NCI-H2029 (cell line): ENCODE results near the gene SRM.
A peak's percentile ranks its signal among the peaks of the same experiment; 100 is the strongest.
"Not testable (repeated sequence)": the region's sequence is repeated elsewhere in the genome, so short reads cannot be mapped to it uniquely, and the experiment has no call there.

ENCODE experiments used
- DNase-seq: peaks from one replicate; lab custom pipeline; 2025; lab: John Stamatoyannopoulos, UW

The SRM gene

DNA sequence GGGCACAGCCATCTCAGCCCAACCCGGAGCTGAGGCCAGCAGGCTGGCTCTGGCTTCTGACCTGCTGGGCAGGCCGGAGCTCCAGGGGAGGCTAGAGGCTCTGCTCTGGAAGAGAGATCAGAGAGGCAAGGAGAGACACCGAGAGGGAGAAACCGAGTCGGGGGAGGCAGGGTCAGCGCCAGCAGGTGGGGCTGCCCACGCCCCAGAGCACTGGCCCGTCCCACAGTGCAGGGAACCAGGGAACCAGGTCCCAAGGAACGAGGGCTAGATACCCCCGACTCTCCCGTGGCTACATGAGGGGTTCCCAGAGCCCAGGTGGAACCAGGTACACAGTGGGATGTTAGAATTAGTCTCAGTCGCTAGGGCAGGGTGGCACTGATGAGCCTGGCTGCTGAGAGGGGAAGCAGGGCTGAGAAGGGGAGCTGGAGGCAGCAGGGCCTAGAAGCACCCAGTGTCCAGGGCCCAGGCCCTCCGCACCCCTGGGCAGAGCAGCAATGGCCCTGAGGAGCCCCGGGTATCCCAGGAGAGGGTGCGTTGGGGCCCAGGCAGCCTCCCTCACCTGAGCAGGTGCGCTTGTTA is 14.9 kb downstream of the SRM start:
- DNase-seq: no peak

DNA sequence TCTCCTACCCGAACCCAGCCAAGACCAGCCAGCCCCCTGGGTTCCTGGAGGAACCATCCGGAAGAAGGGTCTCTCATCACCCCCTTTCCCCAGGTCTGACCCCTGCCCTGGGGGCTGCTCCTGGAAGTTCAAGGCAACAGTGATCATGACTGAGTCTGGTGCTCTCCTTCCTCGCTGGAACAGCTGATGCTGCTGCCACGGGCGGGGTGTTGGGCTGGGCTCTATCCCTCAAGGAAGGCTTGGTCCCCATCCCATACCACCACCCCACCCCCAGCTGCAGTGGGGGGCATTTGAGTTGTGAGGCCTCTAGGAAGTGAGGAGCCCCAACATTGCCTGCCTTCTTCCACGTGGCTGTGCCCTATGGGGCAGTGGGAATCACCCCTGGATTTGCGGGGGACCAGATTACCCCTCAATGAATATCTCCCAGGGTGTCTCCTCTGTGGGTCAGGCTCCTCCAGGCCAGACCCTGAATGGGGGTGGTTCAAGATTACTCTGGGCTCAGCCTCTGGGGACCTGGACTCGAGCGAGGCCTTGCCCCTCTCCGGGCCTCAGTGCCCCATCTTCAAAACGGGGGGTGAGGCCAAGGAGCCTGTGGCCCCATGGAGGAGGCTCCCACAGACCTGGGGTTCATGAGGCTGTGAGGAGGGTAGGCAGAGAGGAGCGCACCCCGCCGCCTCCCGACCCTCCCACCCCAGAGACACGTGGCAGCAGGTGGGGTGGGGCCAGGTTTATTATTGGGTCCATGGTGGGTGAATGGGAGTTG is 15.6 kb downstream of the SRM start:
- no peak for DNase-seq

DNA sequence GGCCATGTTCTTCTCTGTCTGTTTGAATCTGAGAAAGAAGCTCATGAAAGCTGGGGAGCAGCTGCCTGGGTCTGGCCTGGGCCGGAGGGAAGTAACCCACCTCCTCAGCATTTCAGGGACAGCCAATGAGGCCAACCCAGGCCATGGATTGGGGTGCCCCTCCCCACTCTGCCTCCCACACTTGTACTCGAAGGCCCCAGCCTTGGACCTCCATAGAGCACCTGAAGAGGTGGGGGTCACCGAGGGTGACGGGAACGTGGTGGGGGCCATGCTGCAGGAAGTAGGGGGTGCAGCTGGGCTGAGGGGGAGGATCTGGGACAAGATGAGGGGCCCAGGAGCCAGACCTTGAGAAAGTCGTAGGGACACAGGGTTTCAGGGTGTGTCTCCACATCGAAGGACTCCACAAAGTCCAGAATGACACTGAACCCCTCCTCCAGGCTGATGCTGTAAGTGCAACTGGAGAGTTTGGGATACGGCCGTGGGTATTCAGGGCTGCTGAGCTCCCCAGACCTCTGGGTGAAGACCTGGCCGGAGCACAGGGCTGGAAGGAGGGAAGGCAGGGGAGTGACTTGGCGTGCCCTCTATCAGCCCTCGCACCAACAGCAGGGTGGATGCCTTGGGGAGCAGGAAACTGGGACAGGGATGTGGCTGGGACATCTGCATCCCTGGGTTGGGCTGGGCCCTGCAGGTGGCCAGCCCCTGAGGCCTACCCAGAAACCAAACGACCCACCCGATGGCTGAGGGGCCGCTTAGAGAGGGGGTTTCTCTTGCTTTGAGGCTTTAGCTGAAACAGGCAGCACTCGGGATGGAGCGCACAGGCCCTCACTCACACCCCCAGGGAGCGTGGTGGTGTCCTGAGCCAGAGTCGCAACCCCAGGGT is 16.6 kb downstream of the SRM start:
- no peak for DNase-seq

- DNase-seq: no peak
These were observed 17.8 kb downstream of the SRM start for GRCh38 chr1:11042065-11042464.

DNA sequence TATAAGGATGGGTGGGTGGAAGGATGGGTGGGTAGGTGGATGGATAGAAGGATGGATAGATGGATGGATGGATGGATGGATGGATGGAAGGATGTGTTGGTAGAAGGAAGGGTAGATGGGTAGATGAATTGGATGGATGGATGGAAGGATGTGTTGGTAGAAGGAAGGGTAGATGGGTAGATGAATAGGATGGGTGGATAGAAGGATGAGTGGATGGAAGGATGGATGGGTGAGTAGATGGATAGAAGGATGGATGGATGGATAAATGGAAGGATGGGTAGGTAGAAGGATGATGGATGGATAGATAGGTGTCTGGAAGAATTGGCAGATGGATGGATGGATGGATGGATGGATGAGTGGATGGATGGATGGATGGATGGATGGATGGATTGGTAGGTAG is 18.8 kb downstream of the SRM start:
- no peak for DNase-seq

DNA sequence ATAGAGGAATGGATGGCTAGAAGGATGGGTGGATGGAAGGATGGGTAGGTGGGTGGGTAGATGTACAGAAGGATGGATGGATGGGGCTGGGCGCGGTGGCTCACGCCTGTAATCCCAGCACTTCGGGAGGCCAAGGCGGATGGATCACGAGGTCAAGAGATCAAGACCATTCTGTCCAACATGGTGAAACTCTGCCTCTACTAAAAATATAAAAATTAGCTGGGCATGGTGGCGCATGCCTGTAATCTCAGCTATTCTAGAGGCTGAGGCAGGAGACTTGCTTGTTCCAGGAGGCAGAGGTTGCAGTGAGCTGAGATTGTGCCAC is 19.8 kb downstream of the SRM start:
- not testable (repeated sequence) for DNase-seq

GRCh38 chr1:11039351-11040104 is 20.3 kb downstream of the SRM start:
- no peak for DNase-seq

- peak; percentile 61 for DNase-seq
These were observed 22.1 kb downstream of the SRM start for GRCh38 chr1:11037740-11038182.

DNA sequence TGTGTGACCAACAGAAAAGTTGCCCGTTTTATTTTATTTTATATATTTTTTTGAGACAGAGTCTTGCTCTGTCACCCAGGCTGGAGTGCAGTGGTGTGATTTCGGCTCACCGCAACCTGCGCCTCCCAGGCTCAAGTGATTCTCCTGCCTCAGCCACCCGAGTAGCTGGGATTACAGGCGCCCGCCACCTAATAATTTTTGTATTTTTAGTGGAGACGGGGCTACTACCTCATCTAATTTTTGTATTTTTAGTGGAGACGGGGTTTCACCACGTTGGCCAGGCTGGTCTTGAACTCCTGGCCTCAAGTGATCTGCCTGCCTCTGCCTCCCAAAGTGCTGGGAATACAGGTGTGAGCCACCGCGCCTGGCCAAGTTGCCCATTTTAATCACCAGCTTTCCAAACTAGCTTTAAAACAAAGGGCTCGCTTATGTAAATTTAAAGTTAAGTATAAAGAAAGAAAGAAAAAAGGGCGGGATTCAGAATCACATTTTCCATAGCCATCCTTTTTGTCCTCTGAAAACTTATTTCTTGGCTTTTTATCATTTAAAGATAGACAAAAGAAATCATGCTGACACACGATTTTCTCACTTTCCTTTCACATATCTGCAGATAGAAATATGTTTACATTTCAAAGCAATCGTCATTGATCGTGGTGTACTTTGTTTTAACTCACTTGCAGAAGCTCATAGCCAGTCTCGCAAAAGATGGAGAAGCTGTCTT is 22.6 kb downstream of the SRM start:
- DNase-seq: not testable (repeated sequence)

- DNase-seq: no peak
These were observed 28.1 kb downstream of the SRM start for GRCh38 chr1:11031624-11032262.

GRCh38 chr1:11030865-11031264 is 29.0 kb downstream of the SRM start:
- DNase-seq: no peak

- no peak for DNase-seq
These were observed 31.8 kb downstream of the SRM start for GRCh38 chr1:11028018-11028417.

DNA sequence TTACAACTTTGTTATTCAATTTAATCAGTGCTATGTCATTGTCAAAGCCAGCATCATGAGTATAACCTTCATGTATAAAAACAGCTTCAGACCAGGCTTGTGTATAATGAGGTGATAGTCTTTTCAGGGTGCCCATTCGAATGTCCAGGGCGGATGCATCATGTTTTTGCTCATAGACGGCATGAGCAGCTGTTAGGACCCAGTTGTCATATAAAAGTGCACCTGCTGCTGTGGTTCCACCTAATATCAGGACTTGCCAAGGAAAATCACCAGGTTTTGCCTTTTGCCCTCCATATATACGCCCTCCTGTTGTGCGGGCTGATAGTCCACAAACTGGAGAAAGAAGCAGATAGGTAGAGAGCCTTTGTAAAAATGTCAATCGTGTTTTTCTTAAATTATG is 32.5 kb downstream of the SRM start:
- no peak for DNase-seq

GRCh38 chr1:11026903-11027302 is 32.9 kb downstream of the SRM start:
- no peak for DNase-seq

DNA sequence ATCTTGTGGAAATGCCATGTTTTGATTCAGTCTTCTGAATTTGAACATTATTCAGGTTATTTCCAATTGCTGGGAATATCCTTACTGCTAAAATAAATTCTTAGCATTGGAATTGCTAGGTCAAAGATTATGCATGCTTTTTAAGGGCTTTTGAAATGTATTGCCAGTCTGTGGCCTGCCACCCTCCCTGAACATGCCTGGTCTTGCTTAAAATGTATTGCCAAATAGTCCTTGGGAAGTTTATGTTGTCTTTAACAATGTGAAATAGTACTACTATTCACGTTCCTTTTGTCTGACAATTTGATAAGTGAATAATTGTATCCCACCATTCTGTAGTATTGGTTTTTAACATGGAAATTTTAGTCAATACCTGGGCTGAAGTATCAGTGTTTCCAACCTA is 33.8 kb downstream of the SRM start:
- DNase-seq: no peak

DNA sequence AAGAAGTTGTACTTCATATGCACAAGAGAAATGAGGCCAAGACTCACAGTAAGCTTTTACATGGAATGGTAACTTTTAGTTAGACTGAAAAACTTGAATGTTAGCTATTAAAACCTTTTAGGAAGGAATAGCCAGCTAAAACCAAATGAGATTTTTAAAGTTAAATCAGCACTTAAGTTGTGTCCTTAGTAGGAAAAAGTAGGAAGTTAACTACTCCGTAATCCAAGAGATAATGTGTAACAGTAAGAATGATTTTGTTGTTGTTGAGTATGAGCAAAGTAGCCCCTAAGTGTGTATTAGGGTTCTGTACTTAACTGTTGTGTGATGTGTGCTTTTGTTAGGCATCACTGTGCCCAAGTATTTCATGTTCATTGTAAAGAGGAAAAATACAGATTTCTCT is 34.2 kb downstream of the SRM start:
- DNase-seq: no peak

GRCh38 chr1:11024874-11025203 is 35.0 kb downstream of the SRM start:
- no peak for DNase-seq

DNA sequence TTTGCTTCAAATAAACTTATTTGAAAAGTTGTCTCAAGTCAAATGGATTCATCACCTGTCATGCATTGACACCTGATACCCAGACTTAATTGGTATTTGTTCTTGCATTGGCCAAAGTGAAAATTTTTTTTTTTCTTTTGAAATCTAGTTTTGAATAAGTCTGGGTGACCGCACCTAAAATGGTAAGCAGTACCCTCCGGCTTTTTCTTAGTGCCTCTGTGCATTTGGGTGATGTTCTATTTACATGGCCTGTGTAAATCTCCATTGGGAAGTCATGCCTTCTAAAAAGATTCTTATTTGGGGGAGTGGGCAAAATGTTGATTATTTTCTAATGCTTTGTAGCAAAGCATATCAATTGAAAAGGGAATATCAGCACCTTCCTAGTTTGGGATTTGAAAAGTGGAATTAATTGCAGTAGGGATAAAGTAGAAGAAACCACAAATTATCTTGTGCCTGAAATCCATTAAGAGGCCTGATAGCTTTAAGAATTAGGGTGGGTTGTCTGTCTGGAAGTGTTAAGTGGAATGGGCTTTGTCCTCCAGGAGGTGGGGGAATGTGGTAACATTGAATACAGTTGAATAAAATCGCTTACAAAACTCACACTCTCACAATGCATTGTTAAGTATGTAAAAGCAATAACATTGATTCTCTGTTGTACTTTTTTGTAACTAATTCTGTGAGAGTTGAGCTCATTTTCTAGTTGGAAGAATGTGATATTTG is 35.5 kb downstream of the SRM start:
- no peak for DNase-seq

DNA sequence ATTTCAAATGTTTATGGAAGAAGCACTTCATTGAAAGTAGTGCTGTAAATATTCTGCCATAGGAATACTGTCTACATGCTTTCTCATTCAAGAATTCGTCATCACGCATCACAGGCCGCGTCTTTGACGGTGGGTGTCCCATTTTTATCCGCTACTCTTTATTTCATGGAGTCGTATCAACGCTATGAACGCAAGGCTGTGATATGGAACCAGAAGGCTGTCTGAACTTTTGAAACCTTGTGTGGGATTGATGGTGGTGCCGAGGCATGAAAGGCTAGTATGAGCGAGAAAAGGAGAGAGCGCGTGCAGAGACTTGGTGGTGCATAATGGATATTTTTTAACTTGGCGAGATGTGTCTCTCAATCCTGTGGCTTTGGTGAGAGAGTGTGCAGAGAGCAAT is 36.6 kb downstream of the SRM start:
- no peak for DNase-seq

DNA sequence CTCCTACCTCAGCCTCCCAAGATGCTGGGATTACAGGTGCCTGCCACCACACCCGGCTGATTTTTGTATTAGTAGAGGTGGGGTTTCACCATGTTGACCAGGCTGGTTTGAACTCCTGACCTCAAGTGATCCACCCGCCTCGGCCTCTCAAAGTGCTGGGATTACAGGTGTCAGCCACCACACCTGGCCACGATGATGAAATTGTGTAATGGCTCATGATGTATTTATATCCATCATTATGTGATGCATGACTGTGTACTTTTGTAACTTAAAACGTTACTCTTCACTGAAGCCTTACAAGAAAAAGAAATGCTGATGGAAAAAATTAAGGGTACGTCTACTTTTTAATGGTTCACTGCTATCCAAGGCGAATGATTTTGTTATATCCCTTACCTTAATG is 39.8 kb downstream of the SRM start:
- no peak for DNase-seq

GRCh38 chr1:11019358-11019757 is 40.5 kb downstream of the SRM start:
- not testable (repeated sequence) for DNase-seq
